ENCODE data around the gene PDLIM4.

The PDLIM4 gene

DNA sequence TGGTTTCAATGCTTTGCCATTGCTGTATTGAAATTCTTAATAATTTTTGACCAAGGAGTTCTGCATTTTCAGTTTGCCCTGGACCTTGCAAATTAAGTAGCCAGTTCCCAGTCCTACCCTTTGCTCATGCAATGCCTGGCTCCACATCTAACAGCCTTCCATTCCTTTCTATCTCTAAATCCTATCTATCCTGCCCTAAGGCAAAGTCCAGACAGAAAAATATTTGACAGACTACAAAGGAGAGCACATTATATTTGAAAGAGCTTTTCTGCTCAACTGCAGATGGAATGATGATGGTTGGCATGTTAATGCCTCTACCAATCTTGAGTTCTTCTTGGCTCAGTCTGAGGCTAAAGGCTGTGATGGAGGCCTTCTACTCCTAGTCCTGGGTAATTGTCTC, 52.2 kb downstream of the PDLIM4 start:
- Histone ChIP-seq H3K9ac (ENCODE audit: low read depth in 1 of 2, low read length in 2 of 2) (no peak overlapping the region), H3K4me3 (ENCODE audit: low read length in 2 of 2) (no peak overlapping the region), H3K27ac (ENCODE audit: low read depth in 2 of 2, low read length in 2 of 2) (no peak overlapping the region), H3K9me3 (ENCODE audit: control insufficient read depth in 2 of 2, low read length in 2 of 2) (no peaks in the 10 kb centered on the region), H3K36me3 (ENCODE audit: control insufficient read depth in 2 of 2, insufficient read depth in 2 of 2, low read length in 2 of 2) (peaks cover 12% of the 10 kb centered on the region in 2 donors), H3K4me1 (ENCODE audit: control insufficient read depth in 2 of 2, insufficient read depth in 2 of 2, low read length in 2 of 2) (peaks cover 16 to 30% of the 10 kb centered on the region in 2 donors), H3K27me3 (ENCODE audit: control insufficient read depth in 2 of 2, insufficient read depth in 2 of 2, low read length in 2 of 2) (no peaks in the 10 kb centered on the region)

DNA sequence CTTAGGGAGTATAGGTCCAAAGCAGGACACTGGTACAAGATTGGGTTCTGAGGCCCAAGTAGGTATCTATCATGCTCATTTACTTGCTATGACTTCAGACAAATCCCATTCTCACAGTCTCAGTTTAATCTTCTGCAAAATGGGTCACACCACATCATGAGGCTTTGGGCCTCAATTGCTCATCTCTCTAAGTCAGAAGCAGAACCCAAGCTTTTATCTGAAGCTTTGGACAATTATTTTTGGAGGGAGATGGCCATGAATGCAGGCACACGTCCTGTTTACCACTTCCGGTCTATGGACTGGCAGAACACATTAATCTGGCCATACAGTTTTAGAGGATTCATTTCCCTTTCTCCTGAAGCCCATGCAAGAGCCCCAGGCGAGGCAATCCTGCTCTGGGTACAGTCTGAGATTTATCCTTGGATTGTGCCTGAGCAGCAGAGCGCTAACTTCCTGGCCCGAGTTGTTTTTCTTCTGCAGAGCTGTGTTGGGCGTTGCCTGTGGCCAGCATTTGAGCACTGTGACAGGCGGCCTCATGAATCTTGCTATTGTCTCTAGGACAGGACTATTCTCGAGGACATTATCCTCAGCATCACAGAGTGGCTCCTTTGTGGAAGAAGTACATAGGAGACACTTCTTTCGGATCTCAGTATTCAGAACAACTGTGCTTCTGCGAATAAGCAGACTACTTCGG, 52.8 kb downstream of the PDLIM4 start:
- Histone ChIP-seq H3K4me3 (ENCODE audit: low read length in 2 of 2) (no peak overlapping the region), H3K27me3 (ENCODE audit: control insufficient read depth in 2 of 2, insufficient read depth in 2 of 2, low read length in 2 of 2) (no peaks in the 10 kb centered on the region), H3K9me3 (ENCODE audit: control insufficient read depth in 2 of 2, low read length in 2 of 2) (no peaks in the 10 kb centered on the region), H3K36me3 (ENCODE audit: control insufficient read depth in 2 of 2, insufficient read depth in 2 of 2, low read length in 2 of 2) (peaks cover 12% of the 10 kb centered on the region in 2 donors), H3K9ac (ENCODE audit: low read depth in 1 of 2, low read length in 2 of 2) (no peak overlapping the region), H3K4me1 (ENCODE audit: control insufficient read depth in 2 of 2, insufficient read depth in 2 of 2, low read length in 2 of 2) (peaks cover 16 to 30% of the 10 kb centered on the region in 2 donors), H3K27ac (ENCODE audit: low read depth in 2 of 2, low read length in 2 of 2) (no peak overlapping the region)

DNA sequence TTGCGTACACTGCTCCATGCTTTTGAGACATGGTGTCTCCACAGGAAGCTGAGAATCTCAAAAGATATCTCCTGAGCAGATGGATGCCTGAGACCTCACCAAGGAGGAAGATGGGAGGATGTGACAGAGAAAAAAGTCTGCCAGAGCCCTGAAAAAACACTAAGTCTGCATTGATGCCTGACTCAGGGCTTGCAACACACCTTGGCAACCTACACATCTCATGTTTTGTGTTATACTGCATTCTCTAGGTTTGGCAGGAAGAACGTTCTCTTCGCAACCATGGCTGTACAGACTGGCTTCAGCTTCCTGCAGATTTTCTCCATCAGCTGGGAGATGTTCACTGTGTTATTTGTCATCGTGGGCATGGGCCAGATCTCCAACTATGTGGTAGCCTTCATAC, 55.9 kb downstream of the PDLIM4 start:
- no peaks in the 10 kb centered on the region for H3K27me3 ChIP-seq (ENCODE audit: control insufficient read depth in 2 of 2, insufficient read depth in 2 of 2, low read length in 2 of 2)
- no peak overlapping the region for H3K27ac ChIP-seq (ENCODE audit: low read depth in 2 of 2, low read length in 2 of 2)
- no peaks in the 10 kb centered on the region for H3K9me3 ChIP-seq (ENCODE audit: control insufficient read depth in 2 of 2, low read length in 2 of 2)
- peaks cover 9 to 20% of the 10 kb centered on the region in 2 donors for H3K4me1 ChIP-seq (ENCODE audit: control insufficient read depth in 2 of 2, insufficient read depth in 2 of 2, low read length in 2 of 2)
- no peak overlapping the region for H3K9ac ChIP-seq (ENCODE audit: low read depth in 1 of 2, low read length in 2 of 2)
- no peak overlapping the region for H3K4me3 ChIP-seq (ENCODE audit: low read length in 2 of 2)
- peaks cover 12 to 14% of the 10 kb centered on the region in 2 donors for H3K36me3 ChIP-seq (ENCODE audit: control insufficient read depth in 2 of 2, insufficient read depth in 2 of 2, low read length in 2 of 2)

DNA sequence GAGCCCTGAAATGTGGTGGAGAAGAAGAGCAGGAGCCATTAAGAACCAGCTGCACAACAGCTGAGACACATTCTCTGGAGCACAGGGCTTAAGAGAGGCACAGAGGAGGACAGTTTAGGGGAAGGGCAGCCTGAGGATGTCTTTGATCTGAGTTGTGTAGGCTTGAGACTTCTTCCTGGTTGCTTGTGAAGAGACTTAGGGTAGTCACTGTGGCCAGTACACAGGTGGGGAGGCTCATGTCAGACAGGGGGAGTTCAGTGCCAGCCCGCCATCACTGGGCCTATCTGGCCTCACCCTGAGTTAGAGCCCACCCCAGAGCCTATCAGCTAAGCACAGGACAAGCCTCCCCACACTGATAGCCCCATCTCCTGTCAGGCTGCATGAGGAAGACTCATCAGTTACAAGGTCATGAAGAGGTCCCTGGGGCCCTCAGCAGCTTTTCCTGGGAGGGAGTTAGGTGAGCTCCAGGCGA, 56.5 kb downstream of the PDLIM4 start:
- H3K4me1 ChIP-seq (ENCODE audit: control insufficient read depth in 2 of 2, insufficient read depth in 2 of 2, low read length in 2 of 2) = peaks cover 8 to 16% of the 10 kb centered on the region in 2 donors
- H3K9ac ChIP-seq (ENCODE audit: low read depth in 1 of 2, low read length in 2 of 2) = no peak overlapping the region

DNA sequence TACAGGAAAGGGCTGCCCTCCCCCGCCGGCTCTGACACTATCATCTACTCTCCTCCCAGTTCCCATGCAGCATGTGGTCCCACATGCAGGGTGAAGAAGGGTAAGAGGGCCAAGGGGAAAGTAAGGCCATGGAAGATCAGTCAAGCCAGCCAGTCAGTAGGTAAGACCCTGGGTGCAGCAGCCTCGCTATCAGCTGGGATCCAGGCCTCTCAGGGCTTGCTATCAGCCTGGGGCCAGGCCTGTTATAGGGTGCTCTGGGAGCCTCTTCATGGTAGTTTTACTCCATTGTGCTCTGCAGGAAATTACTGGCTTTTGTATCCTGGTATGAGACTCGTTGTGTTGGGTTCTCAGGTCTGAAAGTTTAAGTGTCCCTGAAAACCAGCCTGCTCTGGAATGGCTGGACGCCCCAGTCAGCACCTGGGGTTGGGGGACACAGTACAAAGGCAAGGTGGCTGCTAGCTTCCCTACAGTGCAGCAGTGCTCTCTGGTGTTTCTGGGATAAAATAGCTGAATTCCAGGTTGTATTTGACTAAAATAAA, 58.1 kb downstream of the PDLIM4 start:
- no peak overlapping the region for H3K27ac ChIP-seq (ENCODE audit: low read depth in 2 of 2, low read length in 2 of 2)
- H3K9ac ChIP-seq (ENCODE audit: low read depth in 1 of 2, low read length in 2 of 2) = no peak overlapping the region

More for the DNA sequence above, 56.5 kb downstream of the PDLIM4 start:
- no peak overlapping the region for H3K27ac ChIP-seq (ENCODE audit: low read depth in 2 of 2, low read length in 2 of 2)
- H3K27me3 ChIP-seq (ENCODE audit: control insufficient read depth in 2 of 2, insufficient read depth in 2 of 2, low read length in 2 of 2) = no peaks in the 10 kb centered on the region
- H3K36me3 ChIP-seq (ENCODE audit: control insufficient read depth in 2 of 2, insufficient read depth in 2 of 2, low read length in 2 of 2) = peaks cover 12 to 17% of the 10 kb centered on the region in 2 donors
- H3K9me3 ChIP-seq (ENCODE audit: control insufficient read depth in 2 of 2, low read length in 2 of 2) = no peaks in the 10 kb centered on the region
- H3K4me3 ChIP-seq (ENCODE audit: low read length in 2 of 2) = no peak overlapping the region

DNA sequence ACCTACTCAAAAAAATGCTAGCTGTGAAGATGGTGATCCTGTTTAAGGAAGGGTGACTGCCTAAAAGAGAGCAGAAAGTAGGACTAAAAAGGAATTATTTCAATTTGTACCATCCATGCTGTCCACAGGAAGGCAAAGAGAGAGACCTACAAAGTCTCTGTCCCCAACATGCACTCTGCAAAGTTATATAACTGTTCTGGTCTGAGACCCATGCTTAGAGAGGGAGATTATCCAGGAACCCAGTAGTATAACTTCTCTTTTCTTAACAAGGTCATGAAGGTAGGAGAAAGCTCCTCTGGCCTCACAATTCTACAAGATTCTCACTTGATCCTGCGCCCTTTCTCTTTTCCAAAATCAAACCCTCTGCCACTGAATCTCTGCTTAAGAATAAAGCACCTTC, 62.5 kb downstream of the PDLIM4 start:
- Histone ChIP-seq H3K36me3 (ENCODE audit: control insufficient read depth in 2 of 2, insufficient read depth in 2 of 2, low read length in 2 of 2) (peaks cover 13 to 19% of the 10 kb centered on the region in 2 donors), H3K4me3 (ENCODE audit: low read length in 2 of 2) (no peak overlapping the region), H3K27ac (ENCODE audit: low read depth in 2 of 2, low read length in 2 of 2) (no peak overlapping the region), H3K9ac (ENCODE audit: low read depth in 1 of 2, low read length in 2 of 2) (no peak overlapping the region), H3K9me3 (ENCODE audit: control insufficient read depth in 2 of 2, low read length in 2 of 2) (no peaks in the 10 kb centered on the region), H3K4me1 (ENCODE audit: control insufficient read depth in 2 of 2, insufficient read depth in 2 of 2, low read length in 2 of 2) (no peaks in the 10 kb centered on the region), H3K27me3 (ENCODE audit: control insufficient read depth in 2 of 2, insufficient read depth in 2 of 2, low read length in 2 of 2) (no peaks in the 10 kb centered on the region)

More for the DNA sequence above, 58.1 kb downstream of the PDLIM4 start:
- H3K4me3 ChIP-seq (ENCODE audit: low read length in 2 of 2) = no peak overlapping the region
- H3K36me3 ChIP-seq (ENCODE audit: control insufficient read depth in 2 of 2, insufficient read depth in 2 of 2, low read length in 2 of 2) = peaks cover 12 to 17% of the 10 kb centered on the region in 2 donors
- peaks cover 0 to 2% of the 10 kb centered on the region in 2 donors for H3K4me1 ChIP-seq (ENCODE audit: control insufficient read depth in 2 of 2, insufficient read depth in 2 of 2, low read length in 2 of 2)
- H3K27me3 ChIP-seq (ENCODE audit: control insufficient read depth in 2 of 2, insufficient read depth in 2 of 2, low read length in 2 of 2) = no peaks in the 10 kb centered on the region
- H3K9me3 ChIP-seq (ENCODE audit: control insufficient read depth in 2 of 2, low read length in 2 of 2) = no peaks in the 10 kb centered on the region

DNA sequence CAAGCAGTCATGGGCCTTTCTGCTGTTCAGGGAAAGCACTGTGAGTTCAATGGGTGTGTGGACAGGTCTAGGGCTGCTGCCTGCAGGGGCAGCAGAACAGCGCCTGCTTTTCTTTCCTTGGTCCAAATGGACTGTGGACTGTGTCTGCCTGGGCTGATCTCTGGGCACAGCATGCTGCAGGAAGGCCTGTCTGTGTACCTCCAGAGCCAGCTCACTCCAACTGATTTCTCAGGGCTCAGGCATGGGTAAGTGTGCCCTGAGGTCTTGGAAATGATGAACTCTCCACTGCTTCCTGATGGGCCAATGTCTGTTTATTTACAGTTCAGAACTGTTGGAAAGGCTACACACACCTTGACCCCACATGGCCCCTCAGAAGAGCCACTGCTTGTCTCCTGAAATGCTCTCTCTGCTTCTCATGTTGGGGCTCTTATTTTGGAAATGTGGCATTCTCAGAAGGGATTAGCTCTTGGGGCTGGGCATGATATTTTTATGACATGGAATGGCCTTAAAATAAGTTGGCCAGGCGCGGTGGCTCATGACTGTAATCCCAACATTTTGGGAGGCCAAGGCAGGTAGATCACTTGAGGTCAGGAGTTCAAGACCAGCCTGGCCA, 63.7 kb downstream of the PDLIM4 start:
- Histone ChIP-seq H3K9me3 (ENCODE audit: control insufficient read depth in 2 of 2, low read length in 2 of 2) (no peaks in the 10 kb centered on the region), H3K36me3 (ENCODE audit: control insufficient read depth in 2 of 2, insufficient read depth in 2 of 2, low read length in 2 of 2) (peaks cover 13 to 19% of the 10 kb centered on the region in 2 donors), H3K4me1 (ENCODE audit: control insufficient read depth in 2 of 2, insufficient read depth in 2 of 2, low read length in 2 of 2) (no peaks in the 10 kb centered on the region), H3K4me3 (ENCODE audit: low read length in 2 of 2) (no peak overlapping the region), H3K9ac (ENCODE audit: low read depth in 1 of 2, low read length in 2 of 2) (no peak overlapping the region), H3K27ac (ENCODE audit: low read depth in 2 of 2, low read length in 2 of 2) (no peak overlapping the region), H3K27me3 (ENCODE audit: control insufficient read depth in 2 of 2, insufficient read depth in 2 of 2, low read length in 2 of 2) (no peaks in the 10 kb centered on the region)

DNA sequence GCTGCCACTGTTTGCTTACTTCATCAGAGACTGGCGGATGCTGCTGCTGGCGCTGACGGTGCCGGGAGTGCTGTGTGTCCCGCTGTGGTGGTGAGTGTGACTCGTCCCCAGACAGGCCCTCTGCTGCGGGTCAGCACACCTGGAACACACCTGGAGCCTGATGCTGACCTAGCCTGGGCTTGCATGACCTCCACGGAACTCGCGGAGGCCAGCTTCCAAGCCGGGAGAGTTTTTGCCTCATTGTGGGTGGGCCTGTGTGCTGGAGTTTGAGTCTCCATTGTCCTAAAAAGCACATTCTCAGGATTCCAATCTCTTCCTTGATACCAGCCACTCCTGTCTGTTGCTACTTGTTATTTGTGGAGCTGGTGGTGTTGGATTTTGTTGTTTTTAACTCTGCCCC, 64.8 kb downstream of the PDLIM4 start:
- H3K9me3 ChIP-seq (ENCODE audit: control insufficient read depth in 2 of 2, low read length in 2 of 2) = no peaks in the 10 kb centered on the region
- H3K4me3 ChIP-seq (ENCODE audit: low read length in 2 of 2) = no peak overlapping the region
- H3K36me3 ChIP-seq (ENCODE audit: control insufficient read depth in 2 of 2, insufficient read depth in 2 of 2, low read length in 2 of 2) = peaks cover 13 to 19% of the 10 kb centered on the region in 2 donors
- no peak overlapping the region for H3K27ac ChIP-seq (ENCODE audit: low read depth in 2 of 2, low read length in 2 of 2)
- H3K4me1 ChIP-seq (ENCODE audit: control insufficient read depth in 2 of 2, insufficient read depth in 2 of 2, low read length in 2 of 2) = no peaks in the 10 kb centered on the region
- H3K27me3 ChIP-seq (ENCODE audit: control insufficient read depth in 2 of 2, insufficient read depth in 2 of 2, low read length in 2 of 2) = no peaks in the 10 kb centered on the region
- no peak overlapping the region for H3K9ac ChIP-seq (ENCODE audit: low read depth in 1 of 2, low read length in 2 of 2)

Measured in mucosa of rectum (tissue), 2 donors.